ENCODE measurements around the gene SPINK2. TPM values are rescaled to one million over a fixed set of nuclear protein-coding genes. Genes with fewer than 3 reads are reported as not detected.

Gene SPINK2
- total and polyA plus RNA-seq, 2 of the 8 experiments (the other 6 are each of a cell fraction or from before 2014, with no cell fraction given) = 0.89 to 1.4 TPM

GRCh38 chr4:56828784-56829535, 7.5 kb upstream of the SPINK2 start:
- Histone ChIP-seq H2BK20ac (ENCODE audit: low read length) (no peak overlapping the region), H3K23me2 (ENCODE audit: low read depth, low read length) (no peaks in the 10 kb centered on the region), H2BK5ac (ENCODE audit: low read depth, low read length) (no peak overlapping the region), H4K91ac (replicated peaks; ENCODE audit: insufficient read length, low read length) (no peak overlapping the region), H3K4me3 (ENCODE audit: extremely low read depth in 1 of 4, insufficient read depth in 2 of 4, low read depth in 3 of 4, low read length in 4 of 4) (no peak overlapping the region), H3K79me1 (ENCODE audit: low read depth, low read length) (no peaks in the 10 kb centered on the region), H3K27me3 (replicated peaks in 1 of 4; ENCODE audit: control insufficient read depth in 3 of 4, extremely low read depth in 1 of 4, insufficient read depth in 3 of 4, low read length in 3 of 4) (no peaks in the 10 kb centered on the region), H4K8ac (ENCODE audit: extremely low read depth, insufficient read depth, low read length) (no peak overlapping the region), H3K9ac (replicated peaks in 1 of 4; ENCODE audit: extremely low read depth in 1 of 4, low read depth in 3 of 4, low read length in 3 of 4) (no peak overlapping the region), H3K27ac (ENCODE audit: low read depth, low read length) (no peak overlapping the region), H2BK15ac (ENCODE audit: low read length) (no peak overlapping the region), H3K4ac (replicated peaks; ENCODE audit: insufficient read length, low read depth, low read length) (no peak overlapping the region), H3K18ac (ENCODE audit: extremely low read depth, low read length) (no peak overlapping the region), H2AFZ (ENCODE audit: low read length) (no peak overlapping the region), H2AK5ac (ENCODE audit: low read depth, low read length) (no peak overlapping the region), H3K4me2 (ENCODE audit: insufficient read depth in 1 of 2, low read depth in 2 of 2, low read length in 2 of 2) (no peak overlapping the region), H4K5ac (ENCODE audit: insufficient read length, low read depth, low read length) (no peak overlapping the region), H3K56ac (replicated peaks; ENCODE audit: insufficient read length, low read depth, low read length) (no peak overlapping the region), H3K9me3 (ENCODE audit: insufficient read depth in 2 of 2, low read depth in 1 of 2, low read length in 1 of 2) (no peaks in the 10 kb centered on the region), H4K20me1 (replicated peaks in 1 of 2; ENCODE audit: control insufficient read depth in 1 of 2, insufficient read depth in 2 of 2, low read length in 2 of 2) (no peaks in the 10 kb centered on the region), H3K4me1 (replicated peaks in 1 of 4; ENCODE audit: control insufficient read depth in 3 of 4, insufficient read depth in 4 of 4, low read length in 3 of 4) (no peaks in the 10 kb centered on the region), H3K36me3 (ENCODE audit: control insufficient read depth in 2 of 4, insufficient read depth in 4 of 4, low read length in 3 of 4) (no peaks in the 10 kb centered on the region), H2BK120ac (replicated peaks; ENCODE audit: low read depth, low read length) (no peak overlapping the region), H3K79me2 (ENCODE audit: control insufficient read depth in 1 of 2, insufficient read depth in 2 of 2, low read length in 2 of 2) (no peaks in the 10 kb centered on the region), H2BK12ac (ENCODE audit: low read depth, low read length) (no peak overlapping the region), H3K23ac (ENCODE audit: insufficient read length) (no peak overlapping the region), H3K14ac (ENCODE audit: insufficient read length) (no peak overlapping the region)
- FAIRE-seq (no peak), DNase-seq (ENCODE audit: low read depth in 1 of 2, low spot score in 2 of 2) (no peak)
- 86% methylated on average over 1 of the region's 1 CpG; no CpG with 5 or more reads in 1 of the 2 experiments for WGBS, 2 experiments (ENCODE audit: extremely low coverage in 1 of 2, insufficient coverage in 1 of 2, insufficient read length in 1 of 2, insufficient replicate concordance in 2 of 2, low coverage in 1 of 2, low lambda C conversion rate in 2 of 2, missing lambda C conversion rate in 1 of 2)
- CTCF ChIA-PET (ENCODE audit: partially characterized antibody) = interaction anchor here (1.0 to 1.1 kb wide), 2 partner anchors 11 to 19 kb away, joined by 3 to 4 read pairs; no protein-coding TSS in a partner anchor
- POLR2A ChIA-PET (ENCODE audit: partially characterized antibody) = no interaction called here
- TF ChIP-seq SUZ12 (IDR thresholded peaks at IDR 0.05; ENCODE audit: low read length) (no peak), POLR2A (IDR thresholded peaks at IDR 0.05; ENCODE audit: control extremely low read depth in 1 of 2, low read depth in 2 of 2, low read length in 2 of 2) (no peak), SP2 (IDR thresholded peaks at IDR 0.05; ENCODE audit: low read length) (no peak), ASH2L (IDR thresholded peaks at IDR 0.05; ENCODE audit: low read length) (no peak), TAF7 (optimal IDR thresholded peaks at IDR 0.05; ENCODE audit: borderline replicate concordance, low read depth, low read length) (no peak), HDAC6 (IDR thresholded peaks at IDR 0.05; ENCODE audit: low read depth, low read length) (no peak), TEAD4 (IDR thresholded peaks at IDR 0.05; ENCODE audit: low read depth, low read length) (no peak), JUND (IDR thresholded peaks at IDR 0.05; ENCODE audit: low read length) (no peak), GABPA (IDR thresholded peaks at IDR 0.05; ENCODE audit: borderline replicate concordance, insufficient read depth, low read length) (no peak), POU5F1 (IDR thresholded peaks at IDR 0.05; ENCODE audit: low read depth, low read length) (no peak), SIN3A (conservative IDR thresholded peaks at IDR 0.05 in 1 of 2, IDR thresholded peaks at IDR 0.05 in 1 of 2; ENCODE audit: low read depth in 1 of 2, low read length in 2 of 2) (no peak)
- TF ChIP-seq, protein P1, sequence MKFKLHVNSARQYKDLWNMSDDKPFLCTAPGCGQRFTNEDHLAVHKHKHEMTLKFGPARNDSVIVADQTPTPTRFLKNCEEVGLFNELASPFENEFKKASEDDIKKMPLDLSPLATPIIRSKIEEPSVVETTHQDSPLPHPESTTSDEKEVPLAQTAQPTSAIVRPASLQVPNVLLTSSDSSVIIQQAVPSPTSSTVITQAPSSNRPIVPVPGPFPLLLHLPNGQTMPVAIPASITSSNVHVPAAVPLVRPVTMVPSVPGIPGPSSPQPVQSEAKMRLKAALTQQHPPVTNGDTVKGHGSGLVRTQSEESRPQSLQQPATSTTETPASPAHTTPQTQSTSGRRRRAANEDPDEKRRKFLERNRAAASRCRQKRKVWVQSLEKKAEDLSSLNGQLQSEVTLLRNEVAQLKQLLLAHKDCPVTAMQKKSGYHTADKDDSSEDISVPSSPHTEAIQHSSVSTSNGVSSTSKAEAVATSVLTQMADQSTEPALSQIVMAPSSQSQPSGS (IDR thresholded peaks at IDR 0.05; ENCODE audit: low read length) = no peak

Measured in H1 (cell line).